Measurements from ENCODE around the gene SNX2.

GRCh38 chr5:122770477-122770876 lies 4.4 kb upstream of the SNX2 start:
- TF ChIP-seq REST (IDR thresholded peaks at IDR 0.05; ENCODE audit: low read depth) (no peak), EP300 (IDR thresholded peaks at IDR 0.05; ENCODE audit: borderline replicate concordance) (no peak), USF1 (IDR thresholded peaks at IDR 0.05) (no peak), MAX (IDR thresholded peaks at IDR 0.05) (no peak), NFIC (IDR thresholded peaks at IDR 0.05) (no peak)

Data from Ishikawa (cell line).